Sciatic nerve (tissue), 2 donors: ENCODE data around the gene DHTKD1. TPM values are rescaled to one million over a fixed set of nuclear protein-coding genes. Genes with fewer than 3 reads are reported as not detected.

Source experiments
- ATAC-seq: fragments of 200-7000 bp; cut with Tn5 transposase; one replicate; pipeline ENCODE4 v1.9.1; 2020; ENCODE audit warnings: mild to moderate bottlenecking, moderate library complexity
- DNase-seq: peaks from one replicate; pipeline ENCODE4 v3.0.0-alpha.2; 2020; ENCODE audit warnings: low spot score
- intact Hi-C: fragments of 100-400 bp; cut with DNase I; formaldehyde crosslinking; loops from one replicate; pipeline ENCODE4 v1.14.2; 2022
- total RNA-seq: library from RNA; stranded (reverse); fragmentation: NEBNext Ultra II Directional; extraction: Animal tissue kit (Norgen Biotek cat#: 25700); gene quantifications from one replicate; pipeline ENCODE4 v1.2.1, GENCODE V29; 2021
- donor health status: DM: no; HTN: no; CAD: no.
- donor health status: DM: no; HTN: no; CAD: no.

The DHTKD1 gene, protein sequence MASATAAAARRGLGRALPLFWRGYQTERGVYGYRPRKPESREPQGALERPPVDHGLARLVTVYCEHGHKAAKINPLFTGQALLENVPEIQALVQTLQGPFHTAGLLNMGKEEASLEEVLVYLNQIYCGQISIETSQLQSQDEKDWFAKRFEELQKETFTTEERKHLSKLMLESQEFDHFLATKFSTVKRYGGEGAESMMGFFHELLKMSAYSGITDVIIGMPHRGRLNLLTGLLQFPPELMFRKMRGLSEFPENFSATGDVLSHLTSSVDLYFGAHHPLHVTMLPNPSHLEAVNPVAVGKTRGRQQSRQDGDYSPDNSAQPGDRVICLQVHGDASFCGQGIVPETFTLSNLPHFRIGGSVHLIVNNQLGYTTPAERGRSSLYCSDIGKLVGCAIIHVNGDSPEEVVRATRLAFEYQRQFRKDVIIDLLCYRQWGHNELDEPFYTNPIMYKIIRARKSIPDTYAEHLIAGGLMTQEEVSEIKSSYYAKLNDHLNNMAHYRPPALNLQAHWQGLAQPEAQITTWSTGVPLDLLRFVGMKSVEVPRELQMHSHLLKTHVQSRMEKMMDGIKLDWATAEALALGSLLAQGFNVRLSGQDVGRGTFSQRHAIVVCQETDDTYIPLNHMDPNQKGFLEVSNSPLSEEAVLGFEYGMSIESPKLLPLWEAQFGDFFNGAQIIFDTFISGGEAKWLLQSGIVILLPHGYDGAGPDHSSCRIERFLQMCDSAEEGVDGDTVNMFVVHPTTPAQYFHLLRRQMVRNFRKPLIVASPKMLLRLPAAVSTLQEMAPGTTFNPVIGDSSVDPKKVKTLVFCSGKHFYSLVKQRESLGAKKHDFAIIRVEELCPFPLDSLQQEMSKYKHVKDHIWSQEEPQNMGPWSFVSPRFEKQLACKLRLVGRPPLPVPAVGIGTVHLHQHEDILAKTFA
- 25.3 TPM for total RNA-seq

DNA sequence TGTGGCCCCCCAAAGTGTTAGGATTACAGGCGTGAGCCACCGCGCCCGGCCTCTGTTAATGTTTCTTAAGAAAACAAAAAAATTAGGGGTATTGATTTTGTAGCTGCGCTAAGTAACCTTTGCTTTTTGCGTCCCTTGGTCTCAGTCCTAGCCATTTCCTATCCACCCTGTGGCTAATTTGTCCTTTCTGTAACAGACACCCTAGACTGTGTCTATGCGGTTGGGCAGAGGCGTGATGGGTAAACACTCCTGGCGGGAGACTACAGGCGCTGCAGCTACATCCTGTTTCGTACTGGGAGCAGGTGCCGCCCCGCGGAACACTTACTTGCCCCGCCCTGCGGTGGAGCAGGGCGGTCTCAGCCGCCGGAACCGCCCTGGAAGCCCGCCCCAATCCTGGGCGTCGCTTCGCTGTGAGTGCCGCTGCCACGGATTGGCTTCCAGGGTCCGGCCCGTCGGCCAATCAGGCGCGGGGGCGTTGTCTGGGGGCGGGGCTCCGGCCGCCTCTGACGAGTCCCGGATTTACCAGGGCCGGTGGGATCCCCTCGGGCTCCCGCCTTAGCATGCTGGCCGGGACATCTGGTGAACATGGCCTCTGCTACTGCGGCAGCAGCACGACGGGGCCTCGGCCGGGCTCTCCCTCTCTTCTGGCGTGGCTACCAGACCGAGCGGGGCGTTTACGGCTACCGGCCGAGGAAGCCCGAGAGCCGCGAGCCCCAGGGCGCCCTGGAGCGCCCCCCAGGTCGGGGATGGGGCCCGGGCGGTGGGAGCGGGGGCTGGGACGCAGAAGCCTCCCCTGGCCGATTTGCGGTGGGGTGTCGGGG is at the start of gene DHTKD1:
TSS of gene DHTKD1 (plus strand) at position 506 of the 821 bp plus-strand sequence. CDS start at position 586, 80 bp downstream.
- intact Hi-C loops, result no loop called here
- ATAC-seq (peak; percentile 100), DNase-seq (peak; percentile 99)

DNA sequence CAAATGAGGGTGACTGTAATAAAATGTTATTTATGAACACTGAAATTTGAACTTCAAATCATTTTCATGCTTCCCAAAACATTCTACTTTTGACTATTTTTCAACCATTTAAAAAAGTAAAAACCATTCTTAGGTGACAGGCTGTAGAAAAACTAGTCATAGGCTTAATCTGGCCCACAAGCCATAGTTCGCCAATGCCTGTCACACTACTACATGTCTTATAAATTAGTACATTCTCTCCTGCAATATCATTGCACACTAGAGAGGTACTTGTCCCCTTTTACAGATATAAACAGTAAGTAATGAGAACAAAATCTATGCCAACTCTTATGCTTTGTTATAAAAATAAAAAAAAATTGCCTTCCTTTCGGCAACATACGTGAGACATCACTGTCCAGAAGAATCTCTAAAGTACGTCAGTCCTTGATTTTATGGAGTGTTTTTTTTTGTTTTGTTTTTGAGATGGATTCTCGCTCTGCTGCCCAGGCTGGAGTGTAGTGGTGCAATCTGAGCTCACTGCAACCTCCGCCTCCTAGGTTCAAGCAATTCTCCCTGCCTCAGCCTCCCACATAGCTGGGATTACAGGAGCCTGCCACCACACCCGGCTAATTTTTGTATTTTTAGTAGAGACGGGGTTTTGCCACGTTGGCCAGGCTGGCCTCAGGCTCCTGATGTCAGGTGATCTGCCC is 49.3 kb upstream of the DHTKD1 start:
- no peak for DNase-seq
- intact Hi-C loops, result no loop called here
- no peak for ATAC-seq

DNA sequence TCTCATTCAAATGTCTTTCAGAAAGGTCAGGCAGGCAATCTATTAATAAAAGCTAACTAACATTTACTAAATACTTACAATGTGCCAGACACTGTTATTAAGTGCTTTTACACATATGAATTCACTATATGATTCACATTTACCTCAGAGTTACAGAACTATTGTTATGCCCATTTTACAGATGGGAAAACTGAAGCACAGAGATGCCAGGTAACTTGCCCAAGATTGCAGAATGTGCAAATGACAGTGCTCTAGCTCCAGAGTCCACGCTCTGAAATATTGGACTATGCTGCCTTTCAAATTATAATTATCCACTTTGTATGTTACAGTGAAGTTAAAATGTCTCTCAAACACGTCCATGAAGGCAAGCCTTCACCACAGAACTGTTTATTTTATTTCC is 48.2 kb upstream of the DHTKD1 start:
- DNase-seq, result no peak
- ATAC-seq, result no peak
- intact Hi-C loops, result no loop called here

DNA sequence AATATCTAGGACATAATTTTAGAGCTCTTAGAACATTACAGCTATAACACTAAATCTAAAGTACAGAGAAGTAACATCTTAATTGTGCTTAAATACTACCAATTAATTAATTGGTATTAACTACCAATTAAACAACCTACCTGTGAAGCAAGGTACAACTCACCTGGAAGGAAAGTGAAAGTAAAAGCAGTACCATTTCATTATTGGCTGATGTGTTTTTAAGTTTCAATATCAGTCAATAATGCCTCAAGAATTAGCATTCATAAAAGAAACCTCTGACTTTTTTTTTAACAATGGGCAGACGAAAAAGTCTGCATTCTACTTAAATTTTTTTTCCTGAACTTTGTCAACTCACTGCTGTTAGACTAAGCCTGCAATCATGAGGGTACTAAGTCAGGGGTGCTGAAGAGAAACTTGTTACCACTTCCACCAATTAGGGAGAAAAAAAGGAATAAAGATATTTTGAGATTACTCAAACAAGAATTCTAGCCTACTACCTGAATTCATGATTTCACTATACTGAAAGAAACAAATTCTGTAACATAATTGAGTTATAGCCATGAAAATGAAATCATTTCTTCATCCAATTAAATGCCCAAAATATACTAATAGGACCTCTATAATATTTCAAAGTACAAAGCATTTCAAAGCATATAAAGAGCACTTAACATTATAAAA is 46.0 kb upstream of the DHTKD1 start:
- intact Hi-C loops, result no loop called here
- DNase-seq, result no peak
- no peak for ATAC-seq

DNA sequence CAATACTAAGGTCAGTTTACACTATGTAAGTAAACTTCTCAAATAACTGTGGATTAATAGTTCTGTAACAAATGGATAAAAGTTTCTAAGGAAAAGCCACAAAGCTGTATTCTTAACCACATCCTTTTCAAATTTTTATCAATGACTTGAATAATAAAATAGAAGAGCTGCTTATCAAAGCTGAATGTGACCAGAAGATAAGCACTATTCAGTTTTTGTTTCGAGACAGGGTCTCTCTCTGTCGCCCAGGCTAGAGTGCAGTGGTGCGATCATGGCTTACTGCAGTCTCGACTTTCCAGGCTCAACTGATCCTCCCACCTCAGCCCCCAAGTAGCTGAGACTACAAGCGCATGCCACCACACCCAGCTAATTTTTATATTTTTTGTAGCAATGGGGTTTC is 43.2 kb upstream of the DHTKD1 start:
- no peak for ATAC-seq
- intact Hi-C loops, result no loop called here
- DNase-seq, result no peak

DNA sequence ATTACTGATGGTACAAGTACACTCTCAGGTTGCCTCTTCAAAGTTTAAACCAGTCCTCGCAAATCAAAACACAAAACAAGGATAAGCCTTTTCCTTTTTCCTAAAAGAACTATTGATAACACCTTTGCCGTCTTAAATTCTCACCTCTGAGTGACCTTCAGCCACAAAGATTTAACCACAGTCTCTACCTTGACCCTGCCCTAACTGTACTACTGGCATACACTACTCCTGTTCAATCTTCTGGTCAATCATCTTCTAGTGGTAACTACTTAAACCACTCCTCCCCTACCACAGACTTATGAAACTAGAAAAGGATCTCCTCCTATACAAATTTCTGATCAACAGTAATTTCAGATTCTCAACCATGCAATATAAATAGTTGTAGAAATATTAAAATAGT is 41.2 kb upstream of the DHTKD1 start:
- no peak for ATAC-seq
- intact Hi-C loops, result no loop called here

DNA sequence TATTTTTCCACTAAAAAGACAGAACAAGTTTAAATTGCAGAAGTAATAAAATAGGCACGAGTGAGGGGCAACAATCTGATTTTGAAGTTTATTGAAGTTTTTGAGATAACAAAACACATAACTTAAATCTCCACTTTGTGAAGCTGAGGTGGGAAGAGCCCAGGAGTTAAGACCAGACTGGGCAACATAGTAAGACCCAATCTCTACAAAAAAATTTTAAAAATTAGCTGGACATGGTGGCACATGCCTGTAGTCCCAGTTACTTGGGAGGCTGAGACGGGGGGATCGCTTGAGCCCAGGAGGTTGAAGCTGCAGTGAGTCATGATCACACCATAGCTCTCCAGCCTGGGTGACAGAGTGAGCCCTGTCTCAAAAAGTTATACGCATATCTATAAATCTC is 37.4 kb upstream of the DHTKD1 start:
- intact Hi-C loops, result no loop called here
- DNase-seq (no peak), ATAC-seq (no peak)

More for the DNA sequence above, 41.2 kb upstream of the DHTKD1 start:
- no peak for DNase-seq

DNA sequence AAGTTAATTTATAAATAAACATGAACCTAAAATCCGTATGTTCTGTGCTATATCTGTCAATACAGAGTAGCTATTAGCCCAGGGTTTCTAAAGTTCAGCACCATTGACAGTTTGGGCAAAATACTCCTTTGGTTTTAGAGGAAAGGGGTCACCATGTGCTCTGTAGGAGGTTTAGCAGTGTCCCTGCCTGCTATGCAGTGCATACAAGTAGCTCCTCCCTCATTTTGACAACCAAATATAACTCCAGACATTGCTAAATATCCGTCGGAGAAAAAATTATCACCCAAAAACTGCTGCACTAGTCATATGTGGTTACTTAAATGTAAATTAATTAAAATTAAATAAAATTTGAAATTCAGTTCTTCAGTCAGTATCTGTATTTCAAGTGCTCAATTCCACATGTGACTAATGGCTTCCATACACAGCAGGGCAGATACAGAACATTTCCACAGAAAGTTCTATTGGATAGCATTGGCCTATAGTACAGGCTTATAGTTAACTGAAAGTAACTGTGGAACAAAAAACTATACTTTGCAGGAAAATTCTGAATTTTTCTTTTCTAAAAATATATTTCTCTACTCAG is 32.6 kb upstream of the DHTKD1 start:
- DNase-seq (no peak), ATAC-seq (no peak)
- intact Hi-C loops, result no loop called here

DNA sequence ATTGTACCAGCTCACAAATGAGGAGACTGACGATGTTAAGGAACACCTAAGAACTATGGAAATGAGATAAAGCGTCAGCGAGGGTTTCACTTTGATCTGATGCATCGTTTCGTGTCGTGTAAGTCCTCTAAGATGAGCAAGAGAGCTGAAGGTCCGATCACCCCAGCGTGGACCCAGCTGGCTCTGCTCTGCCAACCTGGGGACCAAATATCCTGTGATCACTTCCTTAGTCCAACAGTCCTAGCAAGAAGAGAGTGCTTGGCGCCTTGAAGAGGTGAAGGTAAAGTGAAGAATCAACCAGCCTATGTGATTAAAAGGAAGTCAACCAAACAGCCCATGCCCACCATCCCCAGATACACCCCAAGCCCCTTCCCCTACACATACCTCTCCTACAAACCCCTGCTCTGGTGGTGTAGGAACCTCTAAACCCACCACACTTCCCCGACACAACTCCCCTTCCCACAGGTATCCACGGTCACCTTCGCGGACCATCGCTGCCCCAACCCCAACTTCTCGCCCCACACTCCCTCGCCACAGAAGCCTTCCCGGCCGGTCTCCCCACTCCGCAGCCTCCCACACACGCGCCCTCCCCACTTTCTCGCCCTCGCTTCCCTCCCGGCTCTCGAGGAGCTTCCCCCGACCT is 26.9 kb upstream of the DHTKD1 start:
- DNase-seq, result no peak

DNA sequence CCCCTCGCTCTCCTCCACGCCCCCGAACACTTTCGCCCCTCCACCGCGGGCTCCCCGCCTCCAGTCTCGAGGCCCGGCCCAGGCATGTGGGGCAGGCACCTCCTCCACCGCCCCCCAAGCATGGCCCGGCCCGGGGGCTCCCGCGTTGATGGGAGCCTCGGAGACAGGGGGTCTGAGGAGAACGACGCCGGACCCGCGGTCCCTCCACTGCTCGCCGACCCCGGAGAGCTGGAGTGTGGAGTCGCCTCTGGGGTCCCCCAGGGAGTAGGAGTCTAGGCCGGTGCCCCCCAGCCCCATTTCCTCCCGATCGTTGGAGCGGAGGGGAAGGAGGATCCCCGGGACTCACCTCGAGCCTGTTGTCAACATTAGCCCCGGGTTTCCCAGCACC is 26.4 kb upstream of the DHTKD1 start:
- intact Hi-C loops, result no loop called here
- ATAC-seq (peak; percentile 18), DNase-seq (peak; percentile 79)

More for the DNA sequence above, 26.9 kb upstream of the DHTKD1 start:
- no peak for ATAC-seq
- intact Hi-C loops, result no loop called here

DNA sequence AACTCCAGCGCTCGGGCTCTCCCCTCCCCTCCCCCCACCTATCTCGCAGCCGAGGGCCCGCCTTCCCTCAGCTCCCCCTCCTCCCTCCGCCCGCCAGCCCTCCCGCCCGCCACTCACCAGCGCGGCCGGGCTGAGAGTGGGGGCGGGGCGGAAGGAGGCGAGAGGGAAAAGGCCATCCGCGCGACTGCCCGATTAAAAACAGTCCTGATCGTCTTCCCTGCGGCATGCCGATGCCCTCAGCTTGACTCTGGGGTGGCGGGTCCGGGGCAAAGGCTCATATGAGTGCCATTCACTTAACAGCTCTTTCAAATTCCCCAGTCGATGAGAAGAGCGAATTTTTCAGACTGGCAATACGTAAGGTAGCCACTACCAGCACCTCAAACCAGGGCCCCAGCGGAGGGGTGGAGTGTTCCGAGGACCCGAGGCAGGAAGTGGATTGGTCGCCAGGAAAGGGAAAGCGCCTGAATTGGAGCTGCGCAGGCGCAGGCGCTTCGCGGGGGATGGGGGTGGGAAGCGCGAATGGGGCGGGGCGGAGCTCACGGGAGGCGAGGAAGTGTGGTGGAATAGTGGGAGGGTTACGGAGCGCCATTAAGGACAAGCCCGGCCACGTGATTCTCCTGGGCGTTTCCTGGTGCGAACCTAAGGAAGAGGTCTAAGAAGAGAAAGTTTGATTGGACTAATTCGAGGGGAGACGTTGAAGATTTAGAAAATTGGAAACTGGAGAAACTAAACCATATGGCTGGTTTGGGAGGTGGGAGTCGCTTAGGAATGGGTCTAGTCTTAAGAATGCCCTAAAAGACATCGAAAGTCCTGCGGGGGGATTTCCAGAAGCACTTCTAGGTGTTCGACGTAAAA is 25.7 kb upstream of the DHTKD1 start, which contains the start of gene UPF2:
TSS of gene UPF2 (minus strand) at position 13 of the 855 bp plus-strand sequence. CDS start 7,386 bp downstream, outside the sequence.
- intact Hi-C loops, result no loop called here
- ATAC-seq (peak; percentile 98), DNase-seq (peak; percentile 98)

DNA sequence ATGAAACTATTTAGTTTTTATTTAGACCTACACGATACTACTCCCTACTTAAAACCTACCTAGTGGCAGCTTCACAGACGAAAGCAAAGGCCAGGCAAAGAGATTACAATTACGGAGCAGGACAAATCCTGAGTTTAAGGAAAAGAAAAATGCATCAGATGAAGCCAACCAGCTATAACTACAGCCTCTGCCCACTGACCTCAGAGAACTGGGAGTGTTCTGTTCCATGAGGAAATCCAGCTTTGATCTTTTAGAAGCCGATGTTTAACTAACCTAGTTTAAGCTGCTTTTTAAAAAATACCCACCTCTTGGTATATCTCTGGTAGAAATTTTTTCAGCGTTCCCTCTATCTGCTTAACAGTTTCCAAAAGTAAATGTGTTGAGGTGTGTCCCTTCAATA is 23.2 kb upstream of the DHTKD1 start:
- ATAC-seq (no peak), DNase-seq (no peak)
- intact Hi-C loops, result no loop called here

DNA sequence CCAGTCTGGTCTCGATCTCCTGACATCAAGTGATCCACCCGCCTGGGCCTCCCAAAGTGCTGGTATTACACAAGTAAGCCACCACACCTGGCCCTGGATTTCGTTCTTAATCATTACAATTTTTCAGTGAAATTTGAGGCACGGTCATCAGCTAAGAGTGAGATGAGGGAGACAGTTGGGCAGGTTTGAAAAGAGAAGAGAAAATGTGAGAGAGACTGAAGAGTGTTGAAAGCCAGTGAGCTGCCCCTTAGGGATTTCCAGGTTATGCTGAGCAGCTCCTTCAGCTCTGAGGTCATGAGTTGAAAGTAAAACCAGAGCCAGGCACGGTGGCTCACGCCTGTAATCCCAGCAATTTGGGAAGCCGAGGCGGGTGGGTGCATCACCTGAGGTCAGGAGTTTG is 20.2 kb upstream of the DHTKD1 start:
- DNase-seq, result no peak
- no peak for ATAC-seq
- intact Hi-C loops, result no loop called here

DNA sequence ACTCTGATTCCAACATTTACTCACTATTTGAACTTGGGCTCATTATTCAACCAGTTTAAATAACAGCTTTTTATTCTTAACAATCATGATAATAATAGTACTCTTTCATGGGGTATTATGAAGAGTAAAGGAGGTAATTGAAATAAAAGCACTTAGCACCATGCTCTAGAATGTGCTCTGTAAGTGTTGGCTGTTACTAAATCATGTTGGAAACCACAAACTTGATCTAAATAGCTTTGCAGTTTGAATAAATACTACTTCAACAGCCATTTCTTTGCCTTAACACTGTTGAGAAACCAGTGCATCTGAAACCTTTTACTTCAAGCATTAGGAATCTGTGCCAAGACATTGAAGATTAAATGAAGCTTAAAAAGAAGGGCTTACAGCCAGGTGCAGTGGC is 18.2 kb upstream of the DHTKD1 start:
- intact Hi-C loops, result no loop called here
- no peak for ATAC-seq
- no peak for DNase-seq

DNA sequence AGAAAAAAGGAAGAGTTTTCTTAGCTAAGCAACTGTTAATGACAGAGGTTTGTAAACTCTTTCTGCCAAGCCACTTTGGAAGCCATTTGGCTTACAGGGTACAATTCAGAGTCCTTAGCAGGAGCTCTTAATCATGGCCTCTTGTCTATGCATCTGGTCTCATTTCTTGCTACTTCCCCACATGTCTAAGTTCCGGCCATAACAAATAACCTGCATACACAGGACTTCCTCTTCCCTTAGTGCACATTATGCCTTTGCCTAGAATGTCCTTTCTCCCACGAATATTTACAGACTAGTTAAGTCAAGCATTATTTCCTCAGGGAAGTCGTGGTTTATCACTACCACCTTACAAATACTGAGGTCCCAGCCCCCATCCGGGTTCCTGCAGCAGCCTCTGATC is 17.5 kb upstream of the DHTKD1 start:
- ATAC-seq, result no peak
- no peak for DNase-seq
- intact Hi-C loops, result no loop called here

DNA sequence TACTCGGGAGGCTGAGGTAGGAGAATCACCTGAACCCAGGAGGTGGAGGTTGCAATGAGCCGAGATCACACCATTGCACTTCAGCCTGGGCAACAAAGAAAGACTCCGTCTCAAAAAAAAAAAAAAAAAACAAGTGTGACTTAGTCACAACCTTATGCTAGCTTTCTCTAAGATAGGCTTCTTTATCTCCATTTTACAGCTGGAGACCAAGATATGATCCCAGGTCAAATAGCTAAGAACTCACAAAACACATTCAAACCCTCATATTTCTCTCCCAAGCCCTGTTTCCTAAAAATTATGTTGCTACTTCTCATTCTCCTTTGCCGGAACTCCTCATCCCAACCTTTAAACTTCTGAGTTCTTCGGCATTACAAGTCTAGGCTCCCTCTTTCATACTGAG is 13.0 kb upstream of the DHTKD1 start:
- ATAC-seq (no peak), DNase-seq (no peak)
- intact Hi-C loops, result no loop called here
